GM23338 (cell line): Measurements from ENCODE around the gene VARS2. TPM values are rescaled to one million over a fixed set of nuclear protein-coding genes. Genes with fewer than 3 reads are reported as not detected.

ENCODE experiments used
- ATAC-seq: fragments of 200-7000 bp; cut with Tn5 transposase; 3 replicates; pipeline ENCODE4 v1.9.1; 2020
- DNase-seq: peaks from one replicate; pipeline ENCODE4 v3.0.0-alpha.2; 2015; ENCODE audit warnings: low spot score
- H2AFZ ChIP-seq: fragments of 200-600 bp; sonication (generic); 2 replicates; pipeline ENCODE4 v1.8.0; 2016; ENCODE audit warnings: antibody characterized with exemption, mild to moderate bottlenecking, moderate library complexity
- H3F3A ChIP-seq: fragments of 200-600 bp; sonication (generic); replicated peaks from 2 replicates; pipeline ENCODE4 v1.8.0; 2017; ENCODE audit warnings: antibody characterized with exemption, mixed run types, low read depth
- H3K27ac ChIP-seq: fragments of 200-600 bp; sonication (generic); 2 replicates; pipeline ENCODE4 v1.6.1; 2016; ENCODE audit warnings: low read depth
- H3K27me3 ChIP-seq: fragments of 200-600 bp; sonication (generic); 2 replicates; pipeline ENCODE4 v1.8.0; 2016; ENCODE audit warnings: mild to moderate bottlenecking, mixed run types, moderate library complexity; ENCODE audit not compliant: insufficient read depth
- H3K36me3 ChIP-seq: fragments of 200-600 bp; sonication (generic); 2 replicates; pipeline ENCODE4 v1.8.0; 2016; ENCODE audit warnings: mild to moderate bottlenecking; ENCODE audit not compliant: insufficient read depth
- H3K4me1 ChIP-seq: fragments of 200-600 bp; sonication (generic); 2 replicates; pipeline ENCODE4 v1.8.0; 2016; ENCODE audit warnings: mild to moderate bottlenecking, moderate library complexity; ENCODE audit not compliant: insufficient read depth
- H3K4me2 ChIP-seq: fragments of 200-600 bp; sonication (generic); 2 replicates; pipeline ENCODE4 v1.7.1; 2017; ENCODE audit warnings: mixed run types
- H3K4me3 ChIP-seq: fragments of 200-600 bp; sonication (generic); 2 replicates; pipeline ENCODE4 v1.6.1; 2016; ENCODE audit warnings: mixed run types
- H3K79me2 ChIP-seq: fragments of 200-600 bp; sonication (generic); replicated peaks from 2 replicates; pipeline ENCODE4 v1.8.0; 2017; ENCODE audit warnings: mild to moderate bottlenecking; ENCODE audit not compliant: insufficient read depth
- H3K9me2 ChIP-seq: fragments of 200-600 bp; sonication (generic); 2 replicates; pipeline ENCODE4 v1.8.0; 2017; ENCODE audit not compliant: insufficient read depth
- H4K20me1 ChIP-seq: fragments of 200-600 bp; sonication (generic); replicated peaks from 2 replicates; pipeline ENCODE4 v1.8.0; 2017; ENCODE audit warnings: mild to moderate bottlenecking; ENCODE audit not compliant: insufficient read depth
- H3K27ac Mint-ChIP-seq: 2 replicates; pipeline ENCODE4 v1.8.0; 2020; ENCODE audit warnings: inconsistent platforms, mild to moderate bottlenecking, moderate library complexity, mixed read lengths
- H3K27me3 Mint-ChIP-seq: 3 replicates; pipeline ENCODE4 v1.8.0; 2022; ENCODE audit warnings: low read depth, mild to moderate bottlenecking, moderate library complexity, mixed read lengths, inconsistent platforms; ENCODE audit not compliant: insufficient read depth, poor library complexity
- H3K36me3 Mint-ChIP-seq: 3 replicates; pipeline ENCODE4 v1.8.0; 2021; ENCODE audit warnings: low read depth, mild to moderate bottlenecking, inconsistent platforms, moderate library complexity, mixed read lengths
- H3K4me1 Mint-ChIP-seq: 3 replicates; pipeline ENCODE4 v1.8.0; 2020; ENCODE audit warnings: mild to moderate bottlenecking, inconsistent platforms, mixed read lengths
- H3K4me3 Mint-ChIP-seq: 3 replicates; pipeline ENCODE4 v1.8.0; 2021; ENCODE audit warnings: moderate library complexity, mild to moderate bottlenecking, inconsistent platforms, mixed read lengths
- H3K9me3 Mint-ChIP-seq: 3 replicates; pipeline ENCODE4 v1.8.0; 2020; ENCODE audit warnings: moderate library complexity, mild to moderate bottlenecking, inconsistent platforms, mixed read lengths
- CREB1 ChIP-seq: fragments of 250-450 bp; sonication (Bioruptor Pico); IDR thresholded peaks from 2 replicates; pipeline ENCODE4 v1.5.0; 2020; ENCODE audit warnings: low read depth, mild to moderate bottlenecking, moderate library complexity
- EZH2 ChIP-seq: fragments of 200-600 bp; sonication (generic); IDR thresholded peaks from one replicate; pipeline ENCODE4 v1.8.0; 2017; ENCODE audit warnings: antibody characterized with exemption, mild to moderate bottlenecking, low read depth; ENCODE audit not compliant: unreplicated experiment
- STAT1 ChIP-seq: IDR thresholded peaks from one replicate; pipeline ENCODE4 v1.6.1; 2016; ENCODE audit warnings: antibody characterized with exemption; ENCODE audit not compliant: unreplicated experiment
- ZNF331 ChIP-seq: fragments of 250-450 bp; sonication (Bioruptor Pico); IDR thresholded peaks from 2 replicates; pipeline ENCODE4 v1.5.0; 2020; ENCODE audit warnings: low read depth, mild to moderate bottlenecking, moderate library complexity
- polyA plus RNA-seq: library from polyadenylated mRNA; unstranded; fragments of >200 nt; fragmentation: Nextera tagmentation; extraction: Ambion mirVana; gene quantifications from 2 replicates; pipeline ENCODE4 v1.2.1, GENCODE V29; 2016
- total RNA-seq: library from RNA; depleted of rRNA; stranded (reverse); fragments of >200 nt; shearing (Covaris generic); gene quantifications from 2 replicates; pipeline ENCODE4 v1.2.3, GENCODE V29; 2014
- TF ChIP-seq, protein P1 (sequence below): fragments of 250-450 bp; sonication (Bioruptor Pico); IDR thresholded peaks from 2 replicates; pipeline ENCODE4 v1.5.0; 2020; ENCODE audit warnings: mild to moderate bottlenecking, moderate library complexity
- TF ChIP-seq, protein P2 (sequence below): IDR thresholded peaks from 2 replicates; pipeline ENCODE4 v1.6.1; 2016; ENCODE audit warnings: antibody characterized with exemption

The VARS2 gene
- total and polyA plus RNA-seq, 2 experiments from 2014 or later: 13.7 to 36.4 TPM

DNA sequence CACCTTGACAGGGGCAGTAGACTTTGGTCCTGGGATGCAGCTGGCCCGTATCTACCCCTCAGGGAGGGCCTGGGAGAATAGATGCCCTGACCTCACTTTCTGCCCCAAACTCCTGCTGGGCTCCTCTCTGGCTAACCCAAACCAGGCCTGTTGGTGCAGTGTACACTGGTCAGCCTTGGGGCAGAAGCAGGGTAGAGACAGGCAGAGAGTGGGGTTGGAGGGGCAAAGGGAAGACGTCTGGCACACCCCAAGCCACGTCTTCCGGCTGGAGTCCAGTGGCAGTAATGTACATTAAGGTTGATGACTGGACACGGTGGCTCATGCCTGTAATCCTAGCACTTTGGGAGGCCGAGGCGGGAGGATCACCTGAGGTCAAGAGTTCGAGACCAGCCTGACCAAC is 20.4 kb upstream of the VARS2 start (continued):
- TF ChIP-seq, protein P1, sequence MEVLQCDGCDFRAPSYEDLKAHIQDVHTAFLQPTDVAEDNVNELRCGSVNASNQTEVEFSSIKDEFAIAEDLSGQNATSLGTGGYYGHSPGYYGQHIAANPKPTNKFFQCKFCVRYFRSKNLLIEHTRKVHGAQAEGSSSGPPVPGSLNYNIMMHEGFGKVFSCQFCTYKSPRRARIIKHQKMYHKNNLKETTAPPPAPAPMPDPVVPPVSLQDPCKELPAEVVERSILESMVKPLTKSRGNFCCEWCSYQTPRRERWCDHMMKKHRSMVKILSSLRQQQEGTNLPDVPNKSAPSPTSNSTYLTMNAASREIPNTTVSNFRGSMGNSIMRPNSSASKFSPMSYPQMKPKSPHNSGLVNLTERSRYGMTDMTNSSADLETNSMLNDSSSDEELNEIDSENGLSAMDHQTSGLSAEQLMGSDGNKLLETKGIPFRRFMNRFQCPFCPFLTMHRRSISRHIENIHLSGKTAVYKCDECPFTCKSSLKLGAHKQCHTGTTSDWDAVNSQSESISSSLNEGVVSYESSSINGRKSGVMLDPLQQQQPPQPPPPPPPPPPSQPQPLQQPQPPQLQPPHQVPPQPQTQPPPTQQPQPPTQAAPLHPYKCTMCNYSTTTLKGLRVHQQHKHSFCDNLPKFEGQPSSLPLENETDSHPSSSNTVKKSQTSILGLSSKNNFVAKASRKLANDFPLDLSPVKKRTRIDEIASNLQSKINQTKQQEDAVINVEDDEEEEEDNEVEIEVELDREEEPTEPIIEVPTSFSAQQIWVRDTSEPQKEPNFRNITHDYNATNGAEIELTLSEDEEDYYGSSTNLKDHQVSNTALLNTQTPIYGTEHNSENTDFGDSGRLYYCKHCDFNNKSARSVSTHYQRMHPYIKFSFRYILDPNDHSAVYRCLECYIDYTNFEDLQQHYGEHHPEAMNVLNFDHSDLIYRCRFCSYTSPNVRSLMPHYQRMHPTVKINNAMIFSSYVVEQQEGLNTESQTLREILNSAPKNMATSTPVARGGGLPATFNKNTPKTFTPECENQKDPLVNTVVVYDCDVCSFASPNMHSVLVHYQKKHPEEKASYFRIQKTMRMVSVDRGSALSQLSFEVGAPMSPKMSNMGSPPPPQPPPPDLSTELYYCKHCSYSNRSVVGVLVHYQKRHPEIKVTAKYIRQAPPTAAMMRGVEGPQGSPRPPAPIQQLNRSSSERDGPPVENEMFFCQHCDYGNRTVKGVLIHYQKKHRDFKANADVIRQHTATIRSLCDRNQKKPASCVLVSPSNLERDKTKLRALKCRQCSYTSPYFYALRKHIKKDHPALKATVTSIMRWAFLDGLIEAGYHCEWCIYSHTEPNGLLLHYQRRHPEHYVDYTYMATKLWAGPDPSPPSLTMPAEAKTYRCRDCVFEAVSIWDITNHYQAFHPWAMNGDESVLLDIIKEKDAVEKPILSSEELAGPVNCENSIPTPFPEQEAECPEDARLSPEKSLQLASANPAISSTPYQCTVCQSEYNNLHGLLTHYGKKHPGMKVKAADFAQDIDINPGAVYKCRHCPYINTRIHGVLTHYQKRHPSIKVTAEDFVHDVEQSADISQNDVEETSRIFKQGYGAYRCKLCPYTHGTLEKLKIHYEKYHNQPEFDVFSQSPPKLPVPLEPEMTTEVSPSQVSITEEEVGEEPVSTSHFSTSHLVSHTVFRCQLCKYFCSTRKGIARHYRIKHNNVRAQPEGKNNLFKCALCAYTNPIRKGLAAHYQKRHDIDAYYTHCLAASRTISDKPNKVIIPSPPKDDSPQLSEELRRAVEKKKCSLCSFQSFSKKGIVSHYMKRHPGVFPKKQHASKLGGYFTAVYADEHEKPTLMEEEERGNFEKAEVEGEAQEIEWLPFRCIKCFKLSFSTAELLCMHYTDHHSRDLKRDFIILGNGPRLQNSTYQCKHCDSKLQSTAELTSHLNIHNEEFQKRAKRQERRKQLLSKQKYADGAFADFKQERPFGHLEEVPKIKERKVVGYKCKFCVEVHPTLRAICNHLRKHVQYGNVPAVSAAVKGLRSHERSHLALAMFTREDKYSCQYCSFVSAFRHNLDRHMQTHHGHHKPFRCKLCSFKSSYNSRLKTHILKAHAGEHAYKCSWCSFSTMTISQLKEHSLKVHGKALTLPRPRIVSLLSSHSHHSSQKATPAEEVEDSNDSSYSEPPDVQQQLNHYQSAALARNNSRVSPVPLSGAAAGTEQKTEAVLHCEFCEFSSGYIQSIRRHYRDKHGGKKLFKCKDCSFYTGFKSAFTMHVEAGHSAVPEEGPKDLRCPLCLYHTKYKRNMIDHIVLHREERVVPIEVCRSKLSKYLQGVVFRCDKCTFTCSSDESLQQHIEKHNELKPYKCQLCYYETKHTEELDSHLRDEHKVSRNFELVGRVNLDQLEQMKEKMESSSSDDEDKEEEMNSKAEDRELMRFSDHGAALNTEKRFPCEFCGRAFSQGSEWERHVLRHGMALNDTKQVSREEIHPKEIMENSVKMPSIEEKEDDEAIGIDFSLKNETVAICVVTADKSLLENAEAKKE (CRISPR knock-in tag): no peak
- TF ChIP-seq STAT1: no peak
- TF ChIP-seq CREB1 (CRISPR knock-in tag): no peak
- no peak for TF ChIP-seq ZNF331

DNA sequence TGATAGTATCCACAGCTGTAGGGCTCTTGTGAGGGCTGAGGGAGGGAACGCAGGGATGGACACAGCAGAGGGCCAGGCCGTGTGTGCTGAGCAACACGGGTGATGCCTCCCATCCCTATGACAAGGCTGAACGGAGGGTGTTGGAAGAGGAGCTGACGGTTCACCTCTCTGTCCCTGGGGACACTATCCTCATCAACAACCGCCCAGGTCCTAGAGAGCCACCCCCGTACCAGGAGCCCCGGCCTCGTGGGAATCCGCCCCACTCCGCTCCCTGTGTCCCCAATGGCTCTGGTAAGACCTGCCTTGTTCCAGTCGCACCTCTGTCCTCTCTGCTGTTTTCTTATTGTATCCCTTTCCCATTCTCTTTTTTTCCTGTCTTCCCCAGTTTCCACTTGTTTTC is 19.7 kb upstream of the VARS2 start:
- no peak for DNase-seq
- no peak for ATAC-seq
- TF ChIP-seq, protein P2, sequence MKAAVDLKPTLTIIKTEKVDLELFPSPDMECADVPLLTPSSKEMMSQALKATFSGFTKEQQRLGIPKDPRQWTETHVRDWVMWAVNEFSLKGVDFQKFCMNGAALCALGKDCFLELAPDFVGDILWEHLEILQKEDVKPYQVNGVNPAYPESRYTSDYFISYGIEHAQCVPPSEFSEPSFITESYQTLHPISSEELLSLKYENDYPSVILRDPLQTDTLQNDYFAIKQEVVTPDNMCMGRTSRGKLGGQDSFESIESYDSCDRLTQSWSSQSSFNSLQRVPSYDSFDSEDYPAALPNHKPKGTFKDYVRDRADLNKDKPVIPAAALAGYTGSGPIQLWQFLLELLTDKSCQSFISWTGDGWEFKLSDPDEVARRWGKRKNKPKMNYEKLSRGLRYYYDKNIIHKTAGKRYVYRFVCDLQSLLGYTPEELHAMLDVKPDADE: no peak
- TF ChIP-seq STAT1: no peak
- TF ChIP-seq, protein P1 (CRISPR knock-in tag): no peak
- TF ChIP-seq EZH2: no peak

More for the DNA sequence above, 19.7 kb upstream of the VARS2 start:
- peaks cover 3% of the 10 kb centered on the region for H3K27me3 Mint-ChIP-seq
- H3K36me3 Mint-ChIP-seq: peaks cover 76% of the 10 kb centered on the region
- H3K27ac Mint-ChIP-seq: no peak overlapping the region
- no peak overlapping the region for H3K4me3 Mint-ChIP-seq
- H3K4me1 Mint-ChIP-seq: peaks cover 16% of the 10 kb centered on the region
- H3K36me3 ChIP-seq: peaks cover 12% of the 10 kb centered on the region
- no peak overlapping the region for H3K4me3 ChIP-seq
- H2AFZ ChIP-seq: no peak overlapping the region
- no peak overlapping the region for H3K27ac ChIP-seq
- H3K4me2 ChIP-seq: no peak overlapping the region
- no peaks in the 10 kb centered on the region for H3K9me3 Mint-ChIP-seq
- no peaks in the 10 kb centered on the region for H3K9me2 ChIP-seq
- H4K20me1 ChIP-seq: no peaks in the 10 kb centered on the region; the same call in 1 of the 2 replicates
- H3F3A ChIP-seq: 0 out of 2 replicates have a peak, but pooled peaks cover 3% of the 10 kb centered on the region
- H3K4me1 ChIP-seq: no peaks in the 10 kb centered on the region
- H3K27me3 ChIP-seq: no peaks in the 10 kb centered on the region
- H3K79me2 ChIP-seq: peaks cover 8% of the 10 kb centered on the region
